ENCODE data around the gene ZNF132.

ZNF132 gene

GRCh38 chr19:58399903-58400302 lies 40.0 kb downstream of the ZNF132 start:
- DNase-seq (ENCODE audit: low spot score), result no peak
- no peak for TF ChIP-seq CTCF (IDR thresholded peaks at IDR 0.05; ENCODE audit: extremely low read depth, insufficient read depth, missing control alignments)
- in situ Hi-C loops (cut with MboI; ENCODE audit: low pct_unique_long_range_greater_than_20kb, low sequenced_read_pairs, unreplicated experiment), result no loop called here

- in situ Hi-C loops (cut with MboI; ENCODE audit: low pct_unique_long_range_greater_than_20kb, low sequenced_read_pairs, unreplicated experiment), result no loop called here
- TF ChIP-seq CTCF (IDR thresholded peaks at IDR 0.05; ENCODE audit: extremely low read depth, insufficient read depth, missing control alignments), result no peak
- no peak for DNase-seq (ENCODE audit: low spot score)
Measured at GRCh38 chr19:58398545-58398944, 41.4 kb downstream of the ZNF132 start.

- DNase-seq (ENCODE audit: low spot score), result no peak
- in situ Hi-C loops (cut with MboI; ENCODE audit: low pct_unique_long_range_greater_than_20kb, low sequenced_read_pairs, unreplicated experiment), result no loop called here
- no peak for TF ChIP-seq CTCF (IDR thresholded peaks at IDR 0.05; ENCODE audit: extremely low read depth, insufficient read depth, missing control alignments)
Measured at GRCh38 chr19:58398087-58398486, 41.9 kb downstream of the ZNF132 start.

GRCh38 chr19:58397533-58398037 lies 42.4 kb downstream of the ZNF132 start:
- TF ChIP-seq CTCF (IDR thresholded peaks at IDR 0.05; ENCODE audit: extremely low read depth, insufficient read depth, missing control alignments), result no peak
- DNase-seq (ENCODE audit: low spot score), result no peak
- in situ Hi-C loops (cut with MboI; ENCODE audit: low pct_unique_long_range_greater_than_20kb, low sequenced_read_pairs, unreplicated experiment), result no loop called here

GRCh38 chr19:58396691-58397532 lies 43.0 kb downstream of the ZNF132 start:
- TF ChIP-seq CTCF (IDR thresholded peaks at IDR 0.05; ENCODE audit: extremely low read depth, insufficient read depth, missing control alignments), result no peak
- in situ Hi-C loops (cut with MboI; ENCODE audit: low pct_unique_long_range_greater_than_20kb, low sequenced_read_pairs, unreplicated experiment), result no loop called here
- DNase-seq (ENCODE audit: low spot score), result no peak

- in situ Hi-C loops (cut with MboI; ENCODE audit: low pct_unique_long_range_greater_than_20kb, low sequenced_read_pairs, unreplicated experiment), result no loop called here
- no peak for TF ChIP-seq CTCF (IDR thresholded peaks at IDR 0.05; ENCODE audit: extremely low read depth, insufficient read depth, missing control alignments)
- DNase-seq (ENCODE audit: low spot score), result no peak
Measured at GRCh38 chr19:58395979-58396627, 43.9 kb downstream of the ZNF132 start.
